ENCODE measurements around the gene HACD3.
"Not testable (repeated sequence)": the region's sequence is repeated elsewhere in the genome, so short reads cannot be mapped to it uniquely, and the experiment has no call there.

HACD3 gene

GRCh38 chr15:65610871-65611718, 80.8 kb downstream of the HACD3 start, which contains the start of gene INTS14:
Gene INTS14 (minus strand): TSS chr15:65611131. CDS start chr15:65607380, 3,751 bp downstream.
- peak; percentile 99 for DNase-seq

- peak; percentile 31 for DNase-seq
Observed at GRCh38 chr15:65611888-65612615, 81.8 kb downstream of the HACD3 start.

- no peak for DNase-seq
Observed at GRCh38 chr15:65612616-65612946, 82.3 kb downstream of the HACD3 start.

GRCh38 chr15:65612949-65613744, 82.9 kb downstream of the HACD3 start:
- no peak for DNase-seq

- DNase-seq, result not testable (repeated sequence)
Observed at GRCh38 chr15:65615887-65616286, 85.6 kb downstream of the HACD3 start.

- no peak for DNase-seq
Observed at GRCh38 chr15:65618560-65619109, 88.4 kb downstream of the HACD3 start.

GRCh38 chr15:65619626-65620290, 89.5 kb downstream of the HACD3 start:
- DNase-seq, result no peak

GRCh38 chr15:65620833-65621232, 90.6 kb downstream of the HACD3 start:
- no peak for DNase-seq

- no peak for DNase-seq
Observed at GRCh38 chr15:65621638-65622037, 91.4 kb downstream of the HACD3 start, which contains the start of gene SLC24A1. Gene SLC24A1 (plus strand): TSS chr15:65621938. CDS start chr15:65624081, 2,143 bp downstream.

- no peak for DNase-seq
Observed at GRCh38 chr15:65623103-65623502, 92.8 kb downstream of the HACD3 start.

- DNase-seq, result no peak
Observed at GRCh38 chr15:65626856-65627255, 96.6 kb downstream of the HACD3 start.

All from NCI-H69 (cell line).